ENCODE measurements around the gene HOMER1.
"Not testable (repeated sequence)": the region's sequence is repeated elsewhere in the genome, so short reads cannot be mapped to it uniquely, and the experiment has no call there.

HOMER1 gene

DNA sequence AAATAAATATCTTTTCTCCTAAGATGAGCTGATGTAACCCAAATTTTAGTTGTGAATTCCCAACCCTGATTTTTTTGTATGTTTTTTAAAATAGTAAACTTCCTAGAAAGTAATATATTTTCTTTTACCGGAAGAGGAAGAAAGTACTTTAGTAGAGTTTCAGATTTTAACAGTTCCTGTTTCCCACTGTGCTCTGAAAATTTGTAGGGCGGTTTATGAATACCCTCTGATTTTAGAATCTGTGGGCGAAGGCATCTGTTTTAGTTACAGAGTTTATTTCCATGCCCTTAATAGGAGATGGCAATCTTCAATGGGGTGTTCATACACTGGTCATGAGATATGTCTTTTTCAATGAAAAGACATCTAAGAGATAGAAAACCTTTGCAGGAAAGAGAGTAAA lies 3.7 kb upstream of the HOMER1 start:
- DNase-seq (ENCODE audit: low read depth) = no peak

DNA sequence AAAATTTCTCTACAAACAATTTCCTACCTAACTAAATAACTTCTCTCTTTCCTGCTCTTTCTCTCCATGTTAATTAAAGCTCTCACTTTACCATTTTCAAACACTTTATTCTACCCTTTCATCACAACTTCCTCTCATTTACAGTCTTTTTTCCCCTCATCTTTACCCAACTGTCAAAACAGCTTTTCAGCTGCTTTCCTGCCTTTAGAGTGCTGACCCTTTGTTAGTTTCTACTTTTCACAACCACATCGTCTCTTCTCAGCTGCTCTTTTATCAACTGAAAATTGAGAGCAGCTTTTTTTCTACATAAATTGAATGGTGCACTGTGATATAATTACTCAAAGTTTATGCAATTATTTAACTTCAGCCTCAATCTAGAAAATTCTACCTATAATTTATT lies 3.1 kb upstream of the HOMER1 start:
- no peak for DNase-seq (ENCODE audit: low read depth)

DNA sequence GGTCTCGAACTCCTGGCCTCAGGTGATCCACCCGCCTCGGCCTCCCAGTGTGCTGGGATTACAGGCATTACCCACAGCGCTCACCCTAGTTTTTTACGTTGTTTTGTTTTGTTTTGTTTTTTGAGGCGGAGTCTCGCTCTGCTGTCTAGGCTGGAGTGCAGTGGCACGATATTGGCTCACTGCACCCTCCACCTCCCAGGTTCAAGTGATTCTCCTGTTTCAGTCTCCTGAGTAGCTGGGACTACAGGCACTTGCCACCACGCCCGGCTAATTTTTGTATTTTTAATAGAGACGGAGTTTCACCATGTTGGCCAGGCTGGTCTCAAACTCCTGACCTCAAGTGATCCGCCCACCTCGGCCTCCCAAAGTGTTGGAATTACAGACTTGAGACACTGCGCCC lies 2.4 kb upstream of the HOMER1 start:
- DNase-seq (ENCODE audit: low read depth) = not testable (repeated sequence)

DNA sequence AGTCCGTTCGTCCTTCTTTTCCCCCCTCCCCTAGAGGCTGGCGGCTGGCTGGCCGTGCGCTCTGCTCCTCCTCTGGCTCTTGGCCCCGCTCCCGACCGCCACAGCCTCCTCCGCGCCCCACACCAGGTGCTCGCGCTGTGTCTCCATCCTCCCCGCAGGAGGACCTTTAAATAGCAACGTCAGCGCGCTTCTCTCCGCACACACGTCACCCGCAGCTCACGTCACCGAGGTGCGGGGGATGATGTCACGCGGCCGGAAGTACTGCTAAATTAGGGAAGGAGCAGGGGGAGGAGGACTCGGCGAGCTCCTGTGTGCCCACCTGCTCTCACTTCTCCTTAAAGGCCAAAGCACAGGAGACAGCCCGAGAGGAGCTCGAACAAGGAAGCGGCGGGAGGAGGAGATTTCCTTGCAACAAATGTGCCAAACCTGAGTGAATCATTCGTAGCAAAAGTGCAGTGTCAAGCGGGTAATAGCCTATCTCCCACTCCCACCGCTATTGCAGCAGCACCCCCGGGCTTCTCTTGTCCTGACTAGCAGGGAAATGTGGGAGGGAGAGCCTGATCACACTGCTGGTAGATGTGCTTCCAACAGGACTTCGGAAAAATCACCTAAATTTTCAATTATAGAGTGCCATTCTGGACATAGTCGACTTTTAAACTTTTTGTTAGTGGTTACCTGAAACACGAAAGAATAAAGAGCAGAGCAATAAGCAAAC lies 614 bp upstream of the HOMER1 start:
- DNase-seq (ENCODE audit: low read depth) = peak; percentile 82

DNA sequence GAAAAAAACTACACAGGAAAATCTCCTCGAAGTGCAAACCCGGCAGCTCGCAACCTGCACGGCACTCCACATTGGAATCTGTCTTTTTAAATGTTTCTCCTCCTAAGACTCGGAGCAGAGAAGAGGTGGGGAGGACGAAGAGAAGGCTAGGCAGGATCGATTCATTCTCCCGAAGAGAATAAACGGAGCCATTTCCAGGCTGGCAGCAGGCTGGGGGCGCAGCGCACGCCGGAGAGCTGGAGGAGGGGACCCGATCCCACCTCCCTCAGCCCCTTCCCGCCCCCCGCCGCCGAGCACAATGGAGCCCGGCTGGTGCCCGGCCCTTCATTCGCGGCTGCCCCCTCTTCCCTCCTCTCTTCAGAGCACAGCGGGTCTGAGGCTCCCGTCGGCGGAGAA lies 628 bp downstream of the HOMER1 start:
- DNase-seq (ENCODE audit: low read depth) = no peak

DNA sequence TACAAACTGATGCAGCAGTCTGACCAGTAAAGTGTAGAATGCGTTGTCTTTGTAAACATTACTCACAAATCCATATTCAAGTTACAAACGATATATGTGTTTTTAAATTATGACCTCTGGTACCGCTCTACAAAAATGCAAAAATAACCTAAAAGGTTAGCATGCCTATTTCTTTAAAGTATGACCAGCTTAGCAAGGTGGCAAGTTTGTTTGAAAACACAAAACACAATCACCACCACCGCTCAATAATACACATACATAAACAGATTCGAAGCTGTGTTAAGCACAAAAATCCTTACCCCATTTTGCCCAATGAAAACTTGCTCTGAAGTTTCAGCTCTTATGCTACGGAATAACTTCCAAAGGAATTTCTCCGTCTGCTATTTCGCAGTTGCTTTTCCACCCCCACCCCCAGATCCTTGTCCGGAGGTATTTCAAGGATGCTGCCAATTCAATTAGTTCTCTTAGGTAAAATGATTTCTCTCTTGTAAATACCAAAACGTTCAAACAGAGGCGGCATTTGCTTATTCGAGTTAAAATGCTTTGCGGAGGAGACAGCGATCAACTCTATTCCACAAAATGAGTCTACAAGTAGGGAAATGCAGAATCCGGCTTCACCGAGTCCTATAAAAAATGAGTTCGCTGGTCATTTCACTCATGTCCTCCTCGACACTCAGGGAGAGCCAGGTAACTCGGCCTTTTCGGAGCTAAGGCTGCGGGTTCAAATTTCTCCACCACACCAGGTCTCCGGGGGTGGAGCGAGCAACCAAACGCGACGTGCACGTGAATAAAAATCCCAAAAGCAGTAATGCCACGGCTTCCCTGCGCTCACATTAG lies 1.2 kb downstream of the HOMER1 start:
- no peak for DNase-seq (ENCODE audit: low read depth)

DNA sequence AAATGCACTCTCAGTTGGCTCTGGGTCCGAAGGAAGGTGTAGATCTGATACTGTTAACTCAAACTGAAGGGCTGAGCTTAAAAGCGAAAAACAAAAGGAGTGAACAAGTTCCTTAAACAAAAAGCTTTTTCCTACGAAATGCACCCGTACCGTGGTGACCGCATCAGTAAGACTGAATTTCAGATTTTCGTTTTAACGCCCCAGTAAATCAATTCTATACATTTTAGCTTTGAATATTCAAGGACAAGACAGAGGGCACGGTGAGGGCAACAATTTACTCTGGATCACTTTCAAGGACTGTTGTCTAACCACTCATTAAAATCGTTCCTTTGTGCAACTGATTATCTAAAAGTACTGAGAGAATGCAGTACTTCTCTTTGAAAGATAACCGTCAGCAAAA lies 1.9 kb downstream of the HOMER1 start:
- no peak for DNase-seq (ENCODE audit: low read depth)

DNA sequence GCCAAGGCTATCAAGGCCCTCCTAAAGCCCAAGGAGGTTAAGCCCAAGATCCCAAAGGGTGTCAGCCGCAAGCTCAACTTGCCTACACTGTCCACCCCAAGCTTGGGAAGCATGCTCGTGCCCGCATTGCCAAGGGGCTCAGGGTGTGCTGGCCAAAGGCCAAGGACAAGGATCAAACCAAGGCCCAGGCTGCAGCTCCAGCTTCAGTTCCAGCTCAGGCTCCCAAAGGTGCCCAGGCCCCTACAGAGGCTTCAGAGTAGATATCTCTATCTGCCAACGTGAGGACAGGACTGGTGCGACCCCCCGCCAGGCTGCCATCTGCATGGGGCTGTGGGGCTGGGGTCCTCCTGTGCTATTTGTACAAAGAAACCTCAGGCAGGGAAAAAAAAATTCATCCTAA lies 3.3 kb downstream of the HOMER1 start:
- no peak for DNase-seq (ENCODE audit: low read depth)

DNA sequence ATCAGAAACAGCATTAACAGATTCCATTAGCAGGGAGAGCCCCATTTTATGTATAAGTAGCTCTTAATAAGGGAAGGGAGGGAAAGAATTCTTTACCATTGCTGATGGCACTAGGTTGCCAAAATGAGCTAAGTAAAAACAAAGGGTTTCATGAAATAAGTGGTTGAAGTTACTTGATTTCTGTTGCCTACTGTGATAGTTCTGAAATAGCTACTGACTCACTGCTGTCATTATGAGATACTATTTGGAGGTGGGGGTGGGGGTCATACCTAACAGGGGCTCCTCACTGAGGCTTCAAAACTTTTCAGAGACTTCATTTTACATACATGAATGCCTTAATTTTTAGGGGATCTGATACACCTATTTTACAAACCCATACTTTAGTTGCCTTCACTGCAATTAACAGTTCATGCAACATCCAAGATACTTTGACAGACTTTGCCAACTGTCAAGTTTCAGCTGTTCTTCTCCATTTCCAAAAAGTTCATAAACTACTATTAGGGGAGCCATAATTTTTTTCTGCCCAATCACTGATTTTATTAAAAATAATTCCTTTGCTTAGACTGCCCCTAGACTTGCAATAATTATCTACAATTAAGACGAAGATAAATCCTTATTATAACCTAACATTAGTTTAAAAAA lies 4.6 kb downstream of the HOMER1 start:
- no peak for DNase-seq (ENCODE audit: low read depth)

DNA sequence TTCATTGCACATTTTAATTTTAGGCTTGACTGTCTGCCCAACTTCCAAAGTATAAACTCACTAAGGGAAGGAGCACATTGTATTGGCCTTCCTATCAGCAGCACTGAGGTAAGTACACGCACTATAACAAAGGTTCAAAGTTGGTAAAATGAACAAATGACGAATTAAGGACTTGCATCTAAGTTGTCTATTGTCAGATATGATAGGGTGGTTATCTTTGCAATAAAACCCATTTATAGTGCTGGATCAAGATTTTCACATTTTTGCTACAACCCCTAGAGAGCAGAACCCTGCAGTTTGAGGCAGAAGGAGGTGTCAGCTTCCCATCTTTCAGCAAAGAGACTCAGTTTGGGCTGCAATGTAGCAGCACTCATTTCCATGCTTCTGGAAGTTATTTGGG lies 5.1 kb downstream of the HOMER1 start:
- no peak for DNase-seq (ENCODE audit: low read depth)

DNA sequence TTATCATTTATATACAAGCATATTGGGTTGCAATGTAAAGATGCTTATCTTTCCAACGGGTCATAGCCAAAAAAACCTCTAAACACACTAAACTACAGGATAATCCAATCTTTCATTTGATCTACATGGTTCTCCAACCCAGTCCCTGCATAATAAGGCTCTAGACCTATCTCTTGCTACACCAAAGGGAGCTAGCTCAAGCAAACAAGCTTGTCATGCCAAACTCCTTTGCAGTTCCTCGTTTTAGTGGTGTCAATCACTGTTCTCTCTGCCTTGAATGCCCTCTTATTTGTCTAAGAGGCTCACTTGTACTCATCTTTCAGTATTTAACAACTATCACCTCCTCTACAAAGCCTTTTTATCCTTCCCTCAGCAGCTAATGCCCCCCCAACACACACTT lies 5.6 kb downstream of the HOMER1 start:
- no peak for DNase-seq (ENCODE audit: low read depth)

DNA sequence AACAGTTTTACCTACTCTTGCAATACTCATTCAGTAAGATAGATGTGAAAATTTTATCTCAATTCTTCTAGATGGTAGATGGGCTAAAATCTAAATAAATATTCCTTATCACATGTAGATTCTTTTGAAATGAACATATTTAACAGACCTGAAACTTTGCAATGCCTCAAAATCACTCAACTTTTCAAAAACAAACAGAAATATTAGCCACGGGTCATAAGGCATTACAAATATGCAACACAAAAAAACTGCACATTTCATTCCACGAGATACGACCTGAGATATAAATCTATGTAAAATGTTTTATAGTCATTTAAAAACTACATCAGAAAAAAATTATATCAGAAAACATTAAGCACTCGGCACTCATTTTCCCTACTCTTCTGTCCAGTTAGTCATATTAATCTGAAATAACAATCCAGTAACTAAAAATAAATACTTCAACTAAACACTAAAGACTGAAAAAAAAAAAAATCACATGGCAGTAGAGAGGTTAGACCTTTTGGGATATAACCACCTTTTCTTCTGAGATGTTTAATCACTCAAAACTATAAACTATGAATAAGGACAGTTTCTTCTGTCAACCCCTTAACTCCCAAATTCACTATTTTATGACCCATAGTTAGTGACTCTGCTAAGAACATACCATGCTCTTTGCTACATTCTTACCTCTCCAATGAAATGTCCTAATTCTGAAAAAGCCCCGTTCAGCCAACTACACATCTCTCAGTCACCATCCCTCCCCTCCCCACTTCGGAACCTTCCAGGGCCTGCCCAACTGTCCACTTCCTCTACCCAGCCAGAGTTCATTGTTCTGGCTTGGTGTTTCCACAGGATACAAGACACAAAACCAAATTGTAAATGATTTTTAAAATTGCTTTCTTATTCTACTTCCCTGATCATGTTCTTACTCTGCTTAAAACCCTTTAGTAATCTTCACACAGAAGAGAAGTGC lies 6.4 kb downstream of the HOMER1 start:
- no peak for DNase-seq (ENCODE audit: low read depth)

DNA sequence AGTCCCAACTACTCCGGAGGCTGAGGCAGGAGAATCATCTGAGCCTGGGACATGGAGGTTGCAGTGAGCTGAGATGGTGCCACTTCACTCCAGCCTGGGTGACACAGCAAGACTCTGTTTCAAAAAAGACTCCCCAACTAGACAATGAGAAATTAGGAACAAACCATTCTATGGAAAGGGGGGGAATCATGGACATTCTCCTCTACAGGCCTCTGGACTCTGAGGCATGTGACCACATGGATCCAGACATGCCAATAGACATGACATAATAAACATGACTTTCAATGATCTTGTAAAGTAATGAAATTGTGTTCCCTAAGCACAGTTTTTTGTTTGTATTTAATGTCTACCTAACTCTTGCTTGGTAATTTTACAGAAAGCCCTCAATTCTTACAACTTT lies 8.8 kb downstream of the HOMER1 start:
- no peak for DNase-seq (ENCODE audit: low read depth)

DNA sequence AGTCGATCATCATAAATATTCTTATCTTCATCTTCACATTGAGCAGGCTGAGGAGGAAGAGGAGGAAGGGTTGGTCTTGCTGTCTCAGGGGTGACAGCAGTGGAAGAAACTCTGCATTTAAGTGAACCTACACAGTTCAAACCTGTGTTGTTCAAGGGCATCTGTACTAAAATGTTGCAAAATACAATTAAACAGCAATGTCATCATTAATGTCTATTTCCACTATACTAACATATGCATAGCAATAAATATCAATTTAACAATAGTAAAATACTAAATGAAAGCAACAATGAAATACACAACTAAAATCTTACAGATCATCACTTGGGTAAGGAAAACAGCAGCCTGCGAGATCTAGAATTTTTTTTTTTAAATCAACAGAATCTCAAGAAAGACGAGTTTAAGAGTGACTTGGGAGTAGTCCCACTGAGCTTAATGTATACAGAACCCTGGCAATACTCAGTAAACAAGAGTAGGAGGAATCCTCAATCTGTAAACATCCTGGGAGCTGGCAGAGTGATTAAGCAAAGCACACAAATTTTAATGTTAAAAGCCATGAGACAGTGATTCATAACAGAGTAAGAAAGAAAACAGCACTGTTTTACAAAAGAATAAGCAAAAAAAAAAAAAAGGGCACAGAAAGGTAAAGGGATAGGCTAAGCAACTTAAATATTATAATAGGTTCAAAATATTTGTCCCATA lies 10.0 kb downstream of the HOMER1 start:
- DNase-seq (ENCODE audit: low read depth) = no peak

DNA sequence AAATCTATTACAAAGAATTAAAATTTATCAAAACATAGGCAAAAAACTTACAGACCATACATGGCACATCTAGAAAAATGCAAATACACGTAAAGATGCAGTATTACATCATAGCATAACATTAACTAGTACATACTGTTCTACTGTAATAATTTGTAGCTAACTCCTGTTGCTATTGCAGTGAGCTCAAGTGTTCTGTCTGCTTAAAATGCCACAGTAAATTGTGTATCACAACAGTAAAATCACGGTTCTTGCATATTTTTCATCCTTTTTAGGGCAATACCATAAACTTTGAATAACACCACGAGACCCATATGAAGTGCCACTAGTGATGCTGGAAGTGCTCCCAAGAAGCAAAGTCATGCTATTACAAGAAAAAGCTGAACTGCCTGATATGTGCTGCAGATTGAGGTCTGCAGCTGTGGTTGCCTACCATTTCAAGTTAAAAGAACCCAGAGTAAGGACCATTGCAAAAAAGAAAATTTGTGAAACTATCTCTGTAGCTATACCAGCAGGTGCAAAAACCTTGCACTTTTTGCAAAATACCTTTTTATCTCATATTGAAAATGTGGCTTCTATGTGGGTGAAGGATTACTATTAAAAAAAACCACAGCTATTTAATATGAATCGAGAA lies 14.2 kb downstream of the HOMER1 start:
- DNase-seq (ENCODE audit: low read depth) = no peak

DNA sequence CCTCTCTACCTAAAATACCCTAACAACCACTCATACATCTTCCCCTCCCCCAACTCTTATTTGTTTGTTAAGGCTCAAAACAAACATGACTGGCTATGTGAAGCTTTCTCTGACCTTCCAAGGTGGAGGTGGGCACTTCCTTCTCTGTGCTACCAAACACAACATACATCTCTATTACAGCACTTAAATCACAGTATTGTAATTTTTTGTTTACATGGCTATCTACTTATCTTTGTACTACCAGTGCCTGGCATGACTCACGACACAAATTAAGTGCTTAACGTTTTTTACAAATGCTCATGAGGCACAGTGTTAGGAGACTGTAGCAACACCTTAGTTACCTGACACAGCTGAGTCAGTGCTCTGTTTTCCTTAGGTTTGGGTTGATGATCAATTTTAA lies 18.6 kb downstream of the HOMER1 start:
- DNase-seq (ENCODE audit: low read depth) = no peak

DNA sequence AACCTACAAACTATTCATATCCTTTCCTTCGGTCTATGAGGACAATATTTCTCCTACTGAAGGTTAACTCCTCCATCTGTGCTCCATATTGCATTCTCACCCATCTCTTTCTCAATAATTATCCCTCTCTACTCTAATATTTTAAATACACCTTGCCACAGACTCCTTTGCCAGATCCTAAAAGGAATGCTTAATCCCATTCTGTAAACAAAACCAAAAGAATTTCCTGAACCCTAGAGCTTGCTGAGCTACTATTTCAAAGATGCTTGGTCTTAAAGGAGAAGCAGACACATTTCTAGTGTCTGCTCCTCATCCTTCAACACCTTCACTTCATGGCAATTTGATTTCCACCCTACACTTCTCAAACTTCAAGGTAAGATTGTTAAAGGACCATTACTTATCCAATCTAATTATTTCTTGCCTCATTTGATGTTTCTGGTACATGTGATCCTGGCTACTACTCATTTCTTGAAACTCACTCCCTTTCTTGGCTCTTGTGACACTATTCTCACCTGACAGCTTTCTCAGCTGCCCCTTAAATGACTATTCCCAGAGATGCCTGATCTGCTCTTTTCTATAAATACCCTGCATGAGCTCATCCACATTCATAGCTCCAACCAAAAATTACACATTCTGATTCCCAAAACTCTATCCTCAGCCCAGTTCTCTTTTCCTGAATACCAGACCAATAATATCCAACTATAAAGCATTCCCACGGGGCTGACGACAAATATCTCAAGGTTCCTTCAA lies 20.2 kb downstream of the HOMER1 start:
- DNase-seq (ENCODE audit: low read depth) = no peak

DNA sequence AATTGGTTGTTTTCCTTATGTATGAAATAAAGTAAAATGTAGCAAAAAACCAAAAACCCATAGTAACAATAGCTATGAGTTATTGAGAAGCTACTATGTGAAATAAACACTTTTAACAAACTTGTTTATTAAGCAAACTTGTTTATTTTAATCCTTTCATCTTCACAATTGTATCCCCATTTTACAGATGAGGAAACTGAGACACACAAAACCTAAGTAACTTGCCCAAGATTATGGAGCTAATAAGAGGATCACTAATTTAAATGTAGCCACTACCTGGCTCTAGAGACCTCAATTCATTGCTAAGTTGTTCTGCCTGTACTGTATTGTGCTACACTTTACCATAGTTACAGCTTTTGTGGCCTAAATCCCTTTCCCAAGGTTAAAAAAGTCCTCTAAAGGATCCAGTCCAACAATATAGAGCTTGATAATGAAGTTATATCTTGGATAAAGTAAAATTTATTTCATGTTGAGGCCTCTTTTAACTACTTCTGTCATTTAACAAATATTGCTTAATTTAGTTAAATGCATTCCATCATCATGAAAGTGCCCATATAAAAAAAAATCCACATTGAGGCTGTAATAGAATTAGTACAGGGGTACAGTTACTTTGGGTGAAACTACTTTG lies 22.1 kb downstream of the HOMER1 start:
- no peak for DNase-seq (ENCODE audit: low read depth)

DNA sequence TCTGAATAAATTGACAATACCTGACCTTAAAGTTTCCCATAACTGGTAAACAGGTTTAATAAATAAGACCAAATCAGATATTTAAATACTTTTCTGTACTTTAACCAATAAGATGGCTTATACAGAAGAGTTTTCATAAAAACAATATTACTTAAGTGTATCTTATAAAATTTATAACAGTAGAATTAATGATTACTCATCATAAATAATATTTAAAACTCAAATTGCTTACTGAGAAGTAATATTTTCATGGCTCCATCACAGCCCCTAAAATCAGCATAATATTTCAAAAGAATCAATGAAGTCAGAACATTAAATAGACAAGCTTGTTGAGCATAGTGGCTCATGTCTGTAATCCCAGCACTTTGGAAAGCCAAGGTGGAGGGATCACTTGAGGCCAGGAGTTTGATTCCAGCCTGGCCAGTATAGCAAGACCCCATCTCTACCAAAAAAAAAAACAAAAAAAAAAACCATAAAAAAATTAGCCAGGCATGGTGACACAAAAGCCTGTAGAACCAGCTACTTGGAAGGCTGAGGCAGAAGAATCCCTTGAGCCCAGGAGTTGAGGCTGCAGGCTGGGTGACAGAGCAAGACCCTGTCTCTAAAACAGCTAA lies 23.5 kb downstream of the HOMER1 start:
- no peak for DNase-seq (ENCODE audit: low read depth)

All from activated T-helper 9 cell treated with anti-CD3 and anti-CD28 coated beads, Interleukin-2, amount 50 U/mL, for 16 hours (primary cell).